HEK293 (cell line): ENCODE measurements around the gene CAPRIN1.

Experiments
- CTCF ChIP-seq: fragments of 450-650 bp; formaldehyde crosslinking; IDR thresholded peaks from 2 replicates; pipeline ENCODE4 v1.5.1; 2016; ENCODE audit warnings: missing biosample characterization, missing genetic modification characterization
- PRDM1 ChIP-seq: fragments of 450-650 bp; formaldehyde crosslinking; IDR thresholded peaks from 2 replicates; pipeline ENCODE4; 2016; ENCODE audit warnings: missing biosample characterization, missing genetic modification characterization
- YY1 ChIP-seq: fragments of 450-650 bp; formaldehyde crosslinking; IDR thresholded peaks from 2 replicates; pipeline ENCODE4 v1.5.1; 2018; ENCODE audit warnings: missing biosample characterization, missing genetic modification characterization
- YY2 ChIP-seq: fragments of 450-650 bp; formaldehyde crosslinking; IDR thresholded peaks from 2 replicates; pipeline ENCODE4 v1.5.1; 2016; ENCODE audit warnings: missing biosample characterization, missing genetic modification characterization
- ZBTB1 ChIP-seq: fragments of 450-650 bp; formaldehyde crosslinking; IDR thresholded peaks from 2 replicates; pipeline ENCODE4 v1.5.1; 2016; ENCODE audit warnings: missing biosample characterization, missing genetic modification characterization
- ZNF138 ChIP-seq: fragments of 450-650 bp; formaldehyde crosslinking; IDR thresholded peaks from 2 replicates; pipeline ENCODE4 v1.5.1; 2016; ENCODE audit warnings: missing biosample characterization, missing genetic modification characterization, borderline replicate concordance
- ZNF169 ChIP-seq: fragments of 450-650 bp; formaldehyde crosslinking; IDR thresholded peaks from 2 replicates; pipeline ENCODE4 v1.5.1; 2016; ENCODE audit warnings: missing biosample characterization, missing genetic modification characterization
- ZNF530 ChIP-seq: fragments of 450-650 bp; formaldehyde crosslinking; IDR thresholded peaks from 2 replicates; pipeline ENCODE4 v1.5.1; 2016; ENCODE audit warnings: low read depth, missing biosample characterization, missing genetic modification characterization
- ZNF629 ChIP-seq: fragments of 450-650 bp; formaldehyde crosslinking; IDR thresholded peaks from 2 replicates; pipeline ENCODE4 v1.5.1; 2017; ENCODE audit warnings: missing biosample characterization, missing genetic modification characterization

GRCh38 chr11:34037016-34037415 lies 14.5 kb upstream of the CAPRIN1 start:
- no peak for TF ChIP-seq ZNF530 (tag by site-specific recombination)
- TF ChIP-seq CTCF (tag by site-specific recombination) = no peak
- no peak for TF ChIP-seq ZNF169 (tag by site-specific recombination)
- no peak for TF ChIP-seq YY2 (tag by site-specific recombination)
- no peak for TF ChIP-seq ZNF138 (tag by site-specific recombination)
- TF ChIP-seq PRDM1 = no peak
- no peak for TF ChIP-seq ZNF629 (tag by site-specific recombination)
- TF ChIP-seq ZBTB1 (tag by site-specific recombination) = no peak
- TF ChIP-seq YY1 (tag by site-specific recombination) = no peak
